HCT116 (cell line): ENCODE results near the gene MICAL3. TPM values are rescaled to one million over a fixed set of nuclear protein-coding genes. Genes with fewer than 3 reads are reported as not detected.
"Not testable (repeated sequence)": the region's sequence is repeated elsewhere in the genome, so short reads cannot be mapped to it uniquely, and the experiment has no call there.

Experiments
- ATAC-seq: fragments of 200-7000 bp; cut with Tn5 transposase; 2 replicates; pipeline ENCODE4 v1.9.1; 2020; ENCODE audit warnings: mild to moderate bottlenecking, moderate library complexity
- BruUV-seq: library from RNA; stranded (reverse); fragments of 400-500 nt; replicated peaks from 2 replicates; lab custom pipeline; 2021; lab: Mats Ljungman, UMichigan
- CTCF ChIA-PET: fragments of 300-600 bp; sonication (Branson Sonifier 250); formaldehyde crosslinking; loops from one replicate; lab custom pipeline; 2021; ENCODE audit warnings: antibody characterized with exemption; lab: Charles Lee
- POLR2A ChIA-PET: fragments of 300-600, 350-600 bp; sonication (Branson Sonifier 250); formaldehyde crosslinking; loops from one replicate; lab custom pipeline; 2021; ENCODE audit warnings: antibody characterized with exemption; lab: Charles Lee
- RAD21 ChIA-PET, 2 experiments: fragments of 300-600 bp; sonication (Branson Sonifier 250); formaldehyde crosslinking; loops; one replicate each; lab custom pipeline; 2023; ENCODE audit warnings: low total read pairs in 2 of 2; ENCODE audit not compliant: uncharacterized antibody in 2 of 2, unreplicated experiment in 2 of 2, low non-redundant PET in 1 of 2; lab: Charles Lee
- DNase-seq: peaks from one replicate; pipeline ENCODE4 v3.0.0-alpha.2; 2010; ENCODE audit warnings: low read depth, low spot score
- H2AFZ ChIP-seq: fragments of 200-600 bp; shearing (Covaris generic), sonication (generic); 2 replicates; pipeline ENCODE4 v1.6.1; 2017; ENCODE audit warnings: low read depth, mixed run types, mixed read lengths, antibody characterized with exemption, low read length; ENCODE audit not compliant: poor library complexity, severe bottlenecking
- H3K27ac ChIP-seq: 2 replicates; pipeline ENCODE4 v1.5.1; 2012; ENCODE audit warnings: low read depth, low read length
- H3K27me3 ChIP-seq: fragments of 200-600 bp; sonication (generic); 2 replicates; pipeline ENCODE4 v1.6.1; 2016; ENCODE audit warnings: mixed run types, low read length, mixed read lengths; ENCODE audit not compliant: insufficient read depth
- H3K36me3 ChIP-seq, 2 experiments: fragments of 200-500 bp in 1 of 2; fragments of 200-600 bp in 1 of 2; sonication (Bioruptor generic) in 1 of 2; sonication (generic) in 1 of 2; 2 replicates each; pipeline versions ENCODE4 v1.5.1 to v1.6.1; 2014 to 2016; ENCODE audit warnings: low read length in 2 of 2, inconsistent platforms in 1 of 2, mixed read lengths in 1 of 2, mixed run types in 1 of 2; ENCODE audit not compliant: insufficient read depth in 2 of 2, control insufficient read depth in 1 of 2
- H3K4me1 ChIP-seq, 2 experiments: fragments of 200-600 bp in 1 of 2; sonication (generic) in 1 of 2; 2 replicates each; pipeline versions ENCODE4 v1.5.1 to v1.6.1; 2012 to 2017; ENCODE audit warnings: low read length in 2 of 2, inconsistent platforms in 1 of 2, mild to moderate bottlenecking in 1 of 2, mixed read lengths in 1 of 2, mixed run types in 1 of 2, moderate library complexity in 1 of 2; ENCODE audit not compliant: insufficient read depth in 2 of 2, control insufficient read depth in 1 of 2
- H3K4me2 ChIP-seq: fragments of 200-600 bp; sonication (generic); 2 replicates; pipeline ENCODE4 v1.6.1; 2017; ENCODE audit warnings: mixed run types, low read length, mixed read lengths
- H3K4me3 ChIP-seq, 2 experiments: fragments of 200-600 bp in 1 of 2; sonication (generic) in 1 of 2; replicated peaks in 1 of 2; 2 replicates each; pipeline ENCODE4 v1.5.1; 2011 to 2016; ENCODE audit warnings: low read length in 2 of 2, control low read depth in 1 of 2, low read depth in 1 of 2, mild to moderate bottlenecking in 1 of 2, mixed read lengths in 1 of 2, mixed run types in 1 of 2
- H3K79me2 ChIP-seq: fragments of 200-600 bp; sonication (generic); 2 replicates; pipeline ENCODE4 v1.6.1; 2017; ENCODE audit warnings: mild to moderate bottlenecking, mixed run types, low read length, moderate library complexity, mixed read lengths; ENCODE audit not compliant: insufficient read depth
- H3K9ac ChIP-seq: fragments of 200-600 bp; sonication (generic); 2 replicates; pipeline ENCODE4 v1.6.1; 2016; ENCODE audit warnings: low read length, mixed read lengths
- H3K9me2 ChIP-seq: fragments of 200-600 bp; sonication (generic), shearing (Covaris generic); 2 replicates; pipeline ENCODE4 v1.6.1; 2017; ENCODE audit warnings: mixed run types, mild to moderate bottlenecking, moderate library complexity; ENCODE audit not compliant: insufficient read depth
- H3K9me3 ChIP-seq, 2 experiments: fragments of 200-500 bp in 1 of 2; fragments of 200-600 bp in 1 of 2; sonication (Bioruptor generic) in 1 of 2; sonication (generic) in 1 of 2; 2 replicates each; pipeline ENCODE4 v1.6.1; 2014 to 2017; ENCODE audit warnings: low read length in 2 of 2, mixed read lengths in 2 of 2, inconsistent platforms in 1 of 2, low read depth in 1 of 2, mild to moderate bottlenecking in 1 of 2, mixed run types in 1 of 2, moderate library complexity in 1 of 2; ENCODE audit not compliant: control insufficient read depth in 1 of 2, insufficient read depth in 1 of 2
- H4K20me1 ChIP-seq: fragments of 200-600 bp; sonication (generic), shearing (Covaris generic); 2 replicates; pipeline ENCODE4 v1.6.1; 2017; ENCODE audit warnings: mixed run types, mild to moderate bottlenecking, moderate library complexity; ENCODE audit not compliant: insufficient read depth
- EZH2phosphoT487 ChIP-seq: fragments of 200-600 bp; IDR thresholded peaks from 2 replicates; pipeline ENCODE4 v1.6.1; 2018; ENCODE audit warnings: antibody characterized with exemption, borderline replicate concordance
- MAX ChIP-seq: IDR thresholded peaks from 2 replicates; pipeline ENCODE4 v1.6.1; 2012
- SIN3A ChIP-seq: IDR thresholded peaks from 2 replicates; pipeline ENCODE4 v1.6.1; 2012; ENCODE audit warnings: low read depth
- YY1 ChIP-seq: IDR thresholded peaks from 2 replicates; pipeline ENCODE4 v1.6.1; 2011; ENCODE audit warnings: low read length, low read depth, moderate library complexity, mild to moderate bottlenecking; ENCODE audit not compliant: insufficient replicate concordance; ENCODE audit errors: extremely low read depth
- intact Hi-C: fragments of 100-400 bp; cut with micrococcal nuclease; formaldehyde crosslinking; loops from 2 replicates; pipeline ENCODE4 v1.10.0; 2022
- total RNA-seq: library from RNA; stranded (reverse); gene quantifications from one replicate; pipeline ENCODE4 v1.2.1, GENCODE V29; 2021; ENCODE audit not compliant: unreplicated experiment

Gene MICAL3
- total RNA-seq, 1 experiment from 2014 or later, result 30.8 TPM

GRCh38 chr22:18064636-18065035 lies 40.3 kb upstream of the MICAL3 start:
- Histone ChIP-seq H3K9me2 (no peaks in the 10 kb centered on the region; the same call in 1 of the 2 replicates), H3K9me3 (no peaks in the 10 kb centered on the region), H3K27me3 (no peaks in the 10 kb centered on the region; the same call in 1 of the 2 replicates), H3K4me2 (no peak overlapping the region), H3K27ac (no peak overlapping the region), H3K9ac (no peak overlapping the region), H3K79me2 (no peaks in the 10 kb centered on the region), H3K4me3 (no peak overlapping the region), H3K36me3 (no peaks in the 10 kb centered on the region), H4K20me1 (no peaks in the 10 kb centered on the region), H3K4me1 (peaks cover 0 to 13% of the 10 kb centered on the region in 2 experiments; a peak in 3 of 4 replicates), H2AFZ (no peak overlapping the region)
- RAD21 ChIA-PET, result interaction anchor here in 1 of 2 experiments (1.0 kb wide), 1 partner anchor 11 kb away, joined by 3 read pairs; no protein-coding TSS in a partner anchor
- POLR2A ChIA-PET, result interaction anchor here (0.9 kb wide), 1 partner anchor 8 kb away, joined by 3 read pairs; no protein-coding TSS in a partner anchor
- BruUV-seq, result no TSS peak
- intact Hi-C loops, result no loop called here
- no peak for ATAC-seq
- TF ChIP-seq SIN3A, result no peak
- no peak for TF ChIP-seq MAX
- no peak for TF ChIP-seq EZH2phosphoT487
- no peak for TF ChIP-seq YY1
- DNase-seq, result no peak
- CTCF ChIA-PET, result interaction anchor here (1.0 kb wide), 1 partner anchor 11 kb away, joined by 4 read pairs; no protein-coding TSS in a partner anchor

GRCh38 chr22:18063715-18064114 lies 39.4 kb upstream of the MICAL3 start:
- H3K4me3 ChIP-seq, DNase-seq, H3K27ac ChIP-seq, H3K36me3 ChIP-seq, H4K20me1 ChIP-seq, H3K4me2 ChIP-seq, H3K79me2 ChIP-seq, RAD21 ChIA-PET, H3K9ac ChIP-seq, BruUV-seq, H3K9me3 ChIP-seq, H3K27me3 ChIP-seq, intact Hi-C loops, H2AFZ ChIP-seq, ATAC-seq, H3K9me2 ChIP-seq: not testable (repeated sequence)
- peaks cover 0 to 13% of the 10 kb centered on the region in 2 experiments; a peak in 3 of 4 replicates for H3K4me1 ChIP-seq
- POLR2A ChIA-PET, result interaction anchor here (1.0 kb wide), 1 partner anchor 32 kb away, joined by 4 read pairs; no protein-coding TSS in a partner anchor
- CTCF ChIA-PET, result interaction anchor here (1.2 to 3.2 kb wide), 2 partner anchors 12 to 892 kb away, joined by 3 to 15 read pairs; no protein-coding TSS in a partner anchor
